HL-60 (cell line): ENCODE results near the gene LOXL3.

Experiments
- CTCF ChIP-seq: IDR thresholded peaks from one replicate; pipeline ENCODE4 v1.5.1; 2011; ENCODE audit warnings: low read length, control low read depth, inconsistent platforms; ENCODE audit not compliant: insufficient read depth
- GABPA ChIP-seq: IDR thresholded peaks from 2 replicates; pipeline ENCODE4 v1.6.1; 2012; ENCODE audit warnings: low read depth
- POLR2AphosphoS5 ChIP-seq: IDR thresholded peaks from 2 replicates; pipeline ENCODE4 v1.6.1; 2012; ENCODE audit warnings: low read depth
- REST ChIP-seq: IDR thresholded peaks from 2 replicates; pipeline ENCODE4 v1.6.1; 2012; ENCODE audit warnings: low read depth; ENCODE audit not compliant: insufficient replicate concordance
- SPI1 ChIP-seq: IDR thresholded peaks from 2 replicates; pipeline ENCODE4 v1.6.1; 2012; ENCODE audit warnings: low read depth, mild to moderate bottlenecking, borderline replicate concordance

DNA sequence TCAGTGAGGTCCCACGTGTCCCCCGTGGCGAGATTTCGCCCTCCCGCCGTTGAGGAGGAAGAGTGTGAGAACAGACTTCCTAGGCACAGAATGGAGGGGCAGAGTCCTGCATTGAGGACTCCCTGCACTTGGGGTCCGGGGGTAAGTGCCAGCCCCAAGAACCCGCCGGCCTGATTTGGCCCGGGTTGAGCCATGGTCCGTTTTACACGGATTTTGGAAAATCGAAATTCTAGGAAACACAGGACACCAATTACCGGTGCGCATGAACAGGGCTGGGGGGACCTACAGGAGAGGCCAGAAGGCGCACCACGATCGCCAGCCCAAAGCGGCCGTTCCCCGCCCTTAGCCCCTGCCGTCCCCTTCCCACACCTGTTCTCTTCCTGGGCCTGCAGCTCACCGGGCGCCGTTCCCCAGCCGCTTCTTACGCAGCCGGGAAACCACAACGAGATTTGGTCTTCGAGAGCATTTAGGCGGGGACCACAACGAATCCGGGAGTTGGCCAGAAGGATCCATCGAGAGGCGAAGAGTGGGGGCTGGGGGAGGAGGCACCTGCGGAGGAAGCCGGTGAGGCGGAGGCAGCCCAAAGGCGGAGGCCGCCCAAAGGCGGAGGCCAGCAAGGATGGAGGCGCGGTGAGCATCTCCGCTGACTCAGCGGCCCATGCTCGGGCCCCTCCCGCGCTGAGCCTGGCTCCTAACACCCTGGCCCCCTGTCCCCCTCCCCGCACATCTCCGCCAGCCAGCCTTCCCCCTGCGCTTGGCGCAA, 40.0 kb downstream of the LOXL3 start:
- TF ChIP-seq SPI1 (no peak), CTCF (no peak), POLR2AphosphoS5 (no peak), REST (no peak), GABPA (no peak)
